Fibroblast of skin of back (primary cell): ENCODE data around the gene PXK. TPM values are rescaled to one million over a fixed set of nuclear protein-coding genes. Genes with fewer than 3 reads are reported as not detected.
"Not testable (repeated sequence)": the region's sequence is repeated elsewhere in the genome, so short reads cannot be mapped to it uniquely, and the experiment has no call there.

ENCODE experiments used
- DNase-seq: peaks from one replicate; pipeline ENCODE4 v3.0.0-alpha.2; 2013
- polyA plus RNA-seq, 2 experiments: library from polyadenylated mRNA; unstranded; fragments of 120-200 nt; gene quantifications; one replicate each; pipeline ENCODE4 v1.2.1, GENCODE V29; 2013; ENCODE audit not compliant: insufficient read length in 2 of 2

The PXK gene
- 36.3 TPM for polyA plus RNA-seq (2013, experiment 1 of 2; ENCODE audit: insufficient read length)
- polyA plus RNA-seq (2013, experiment 2 of 2; ENCODE audit: insufficient read length): 23.9 TPM

DNA sequence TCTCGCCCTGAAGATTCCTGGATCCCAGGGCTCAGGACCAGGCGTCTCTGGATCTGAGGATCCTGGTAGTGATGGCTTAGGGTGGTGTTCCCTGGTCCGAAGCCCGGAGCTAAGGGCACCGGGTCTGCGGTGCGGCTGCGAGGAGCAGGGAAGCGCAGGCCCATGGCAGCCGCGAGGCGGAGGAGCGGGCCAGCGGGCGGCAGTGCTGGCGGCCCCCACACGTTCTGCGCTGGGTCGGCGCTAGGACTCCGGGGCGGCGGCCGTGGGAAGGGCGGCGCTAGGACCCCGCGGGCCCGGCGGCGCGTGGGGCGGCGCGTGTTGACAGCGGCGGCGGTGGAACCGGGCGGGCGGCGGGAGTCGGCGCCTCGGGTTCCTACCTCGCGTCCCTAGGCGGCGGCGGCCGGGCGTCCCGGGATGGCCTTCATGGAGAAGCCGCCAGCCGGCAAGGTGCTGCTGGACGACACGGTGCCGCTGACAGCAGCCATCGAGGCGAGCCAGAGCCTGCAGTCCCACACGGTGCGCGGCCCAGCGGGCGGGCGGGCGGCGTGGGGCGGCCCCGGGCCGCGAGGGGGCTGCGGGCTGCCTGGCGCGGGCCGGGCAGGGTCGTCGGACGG lies at the start of gene PXK:
Gene PXK (plus strand): TSS at position 318 of the 614 bp plus-strand sequence. CDS start 97 bp downstream, at position 415.
- DNase-seq: peak; percentile 84

DNA sequence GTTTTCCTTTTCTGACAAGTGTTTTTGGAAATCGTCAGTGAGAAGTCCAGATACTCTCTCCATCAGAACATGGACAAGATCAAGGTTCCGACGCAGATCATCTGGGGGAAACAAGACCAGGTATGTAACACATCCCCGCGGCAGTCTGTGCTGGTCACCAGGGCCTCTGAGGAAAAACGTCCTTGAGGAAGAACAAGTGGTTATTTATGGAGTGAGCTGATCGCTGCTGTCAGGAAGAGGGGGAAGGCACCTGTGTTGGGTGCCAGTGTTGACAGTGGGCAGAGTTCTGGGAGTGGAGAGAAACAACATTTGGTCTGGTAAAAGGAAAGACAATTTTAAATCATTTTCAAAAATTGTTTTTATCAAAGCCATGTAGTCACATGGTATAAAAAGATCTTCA lies 47.4 kb upstream of the PXK start:
- DNase-seq: no peak

GRCh38 chr3:58287354-58287753 lies 45.3 kb upstream of the PXK start:
- DNase-seq: no peak

GRCh38 chr3:58288011-58288728 lies 44.5 kb upstream of the PXK start:
- no peak for DNase-seq

GRCh38 chr3:58288964-58289613 lies 43.6 kb upstream of the PXK start:
- DNase-seq: not testable (repeated sequence)

GRCh38 chr3:58290446-58290845 lies 42.2 kb upstream of the PXK start:
- DNase-seq: not testable (repeated sequence)

DNA sequence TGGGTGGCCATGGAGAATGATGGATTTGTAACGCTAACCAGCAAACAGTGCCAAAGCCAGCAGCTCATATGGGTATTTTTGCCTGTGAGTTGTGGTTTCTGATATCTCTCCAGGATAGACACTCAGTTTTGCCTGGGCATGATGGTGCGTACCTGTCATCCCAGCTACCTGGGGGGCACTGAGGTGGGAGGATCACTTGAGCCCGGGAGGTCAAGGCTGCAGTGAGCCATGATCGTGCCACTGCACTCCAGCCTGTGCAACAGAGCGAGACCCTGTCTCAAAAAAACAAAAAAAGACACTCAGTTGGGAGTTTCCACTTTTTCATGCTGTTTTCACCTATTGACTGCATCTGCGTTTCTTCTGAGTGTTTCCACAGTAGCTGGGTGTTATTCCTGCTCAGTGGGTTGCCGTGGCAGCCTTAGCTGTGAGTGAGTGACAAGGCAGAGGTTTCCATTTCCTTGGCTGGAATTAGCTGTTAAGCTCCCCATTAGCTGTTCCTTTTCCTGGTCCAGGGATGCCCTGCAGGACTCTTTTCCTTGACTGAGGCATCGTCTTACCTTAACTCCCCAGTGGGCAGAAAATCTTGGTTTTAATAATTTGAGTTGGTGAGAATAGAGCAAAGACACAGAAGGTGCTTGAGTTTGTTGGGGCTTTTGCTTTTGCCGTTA lies 40.9 kb upstream of the PXK start:
- DNase-seq: no peak

- no peak for DNase-seq
Observed at GRCh38 chr3:58292866-58293265, 39.8 kb upstream of the PXK start.

- DNase-seq: no peak
Observed at GRCh38 chr3:58293516-58293915, 39.2 kb upstream of the PXK start.

DNA sequence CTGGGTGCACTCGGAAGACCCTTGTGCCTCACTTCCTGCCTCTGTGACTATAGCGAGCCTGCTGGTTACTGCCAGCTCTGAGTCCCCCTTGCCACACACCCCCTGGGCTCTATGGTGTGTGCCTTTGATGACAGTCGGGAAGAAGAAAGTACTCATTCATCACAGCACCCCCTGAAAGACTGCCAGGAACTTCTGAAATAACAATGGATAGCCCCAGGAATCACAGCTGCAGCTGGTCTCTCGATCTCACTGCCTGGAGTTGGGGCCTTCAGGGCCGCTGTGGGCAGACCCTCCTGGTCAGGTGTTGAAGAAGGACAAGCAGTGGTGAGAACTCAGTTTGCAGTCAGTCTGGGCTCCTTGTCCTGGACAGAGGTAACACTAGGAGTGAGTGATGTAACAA lies 36.4 kb upstream of the PXK start:
- no peak for DNase-seq

DNA sequence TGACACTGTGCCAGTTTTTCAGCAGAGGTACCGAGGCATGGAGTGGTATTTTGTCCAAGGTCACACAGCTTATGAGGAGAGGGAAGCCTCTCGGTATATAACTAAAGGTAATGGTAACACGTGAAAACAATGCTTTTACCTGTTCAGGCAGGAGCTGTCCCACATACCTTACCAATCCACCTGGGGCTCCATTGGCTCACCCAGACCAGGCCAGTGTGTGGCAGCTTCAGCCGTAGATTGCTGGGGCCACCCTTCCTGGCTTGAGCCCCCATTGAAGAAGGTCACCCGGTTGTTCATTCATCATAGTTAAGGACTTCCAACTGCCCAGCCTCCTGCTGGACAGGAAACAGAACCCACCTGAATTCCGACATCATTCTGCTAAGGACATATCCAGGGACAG lies 35.8 kb upstream of the PXK start:
- DNase-seq: no peak

DNA sequence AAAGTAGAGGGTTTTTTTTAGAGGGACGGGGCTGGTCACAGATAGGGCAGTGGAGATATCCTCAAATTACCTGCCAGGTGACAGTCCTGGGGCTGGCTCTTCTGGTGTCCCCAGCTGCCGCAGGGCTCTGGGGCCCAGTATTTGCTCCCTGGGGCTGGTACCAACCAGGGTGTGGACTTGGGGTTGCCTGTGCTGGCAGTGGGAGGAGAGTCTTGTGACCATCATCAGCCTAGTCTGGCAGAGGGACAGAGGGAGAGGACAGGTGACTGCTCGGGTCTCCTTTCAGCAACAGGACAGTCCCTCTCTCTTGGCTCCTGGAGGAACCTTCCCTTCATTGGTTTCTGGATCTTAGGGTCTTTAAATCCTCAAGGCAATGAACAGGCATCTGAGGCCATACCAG lies 34.5 kb upstream of the PXK start:
- DNase-seq: no peak

GRCh38 chr3:58299075-58299474 lies 33.6 kb upstream of the PXK start:
- no peak for DNase-seq

GRCh38 chr3:58299839-58300516 lies 32.7 kb upstream of the PXK start:
- peak; percentile 30 for DNase-seq

DNA sequence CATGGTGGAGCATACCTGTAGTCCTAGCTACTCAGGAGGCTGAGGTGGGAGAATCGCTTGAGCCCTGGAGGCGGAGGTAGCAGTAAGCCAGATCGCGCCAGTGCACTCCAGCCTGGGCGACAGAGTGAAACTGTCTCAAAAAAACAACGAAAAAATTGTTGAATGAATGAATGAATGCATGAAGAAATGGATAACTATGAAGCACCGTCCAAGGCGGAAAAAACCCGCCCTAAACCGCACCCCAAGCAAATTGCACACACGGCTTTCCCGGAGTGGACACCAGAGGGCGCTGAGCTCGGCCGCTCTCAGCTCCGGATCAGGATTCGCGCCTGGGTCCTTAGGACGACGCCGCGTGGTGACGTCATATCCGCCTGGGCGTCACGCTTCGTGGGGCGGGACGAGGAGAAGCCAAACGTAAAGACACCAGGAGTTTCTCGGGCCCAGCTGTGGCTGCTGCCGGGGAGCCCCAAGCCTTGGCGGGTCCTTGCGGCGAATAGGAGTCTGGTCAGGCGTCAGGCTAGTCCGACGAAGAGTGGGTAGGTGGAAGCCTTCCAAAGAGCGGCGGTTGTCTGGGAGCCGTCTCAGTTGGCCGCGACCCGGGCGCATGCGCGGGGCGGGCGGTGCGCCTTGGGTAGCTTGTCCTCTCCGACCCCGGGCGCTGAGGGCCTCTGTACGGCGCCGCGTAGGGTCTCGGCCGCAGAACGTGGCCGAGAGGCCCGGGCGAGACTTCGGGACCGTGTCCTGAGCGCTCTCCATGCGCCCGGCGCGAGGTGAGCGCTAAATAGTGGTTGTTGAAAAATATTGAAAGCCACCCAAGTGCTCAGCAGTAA lies 26.6 kb upstream of the PXK start, which contains the start of the genes HTD2 and RPP14:
Gene HTD2 (plus strand): TSS at position 639 of the 830 bp plus-strand sequence. CDS start 11,094 bp downstream, outside the sequence.
Gene RPP14 (plus strand): TSS at position 364 of the 830 bp plus-strand sequence. CDS start 4,085 bp downstream, outside the sequence.
- peak; percentile 96 for DNase-seq

DNA sequence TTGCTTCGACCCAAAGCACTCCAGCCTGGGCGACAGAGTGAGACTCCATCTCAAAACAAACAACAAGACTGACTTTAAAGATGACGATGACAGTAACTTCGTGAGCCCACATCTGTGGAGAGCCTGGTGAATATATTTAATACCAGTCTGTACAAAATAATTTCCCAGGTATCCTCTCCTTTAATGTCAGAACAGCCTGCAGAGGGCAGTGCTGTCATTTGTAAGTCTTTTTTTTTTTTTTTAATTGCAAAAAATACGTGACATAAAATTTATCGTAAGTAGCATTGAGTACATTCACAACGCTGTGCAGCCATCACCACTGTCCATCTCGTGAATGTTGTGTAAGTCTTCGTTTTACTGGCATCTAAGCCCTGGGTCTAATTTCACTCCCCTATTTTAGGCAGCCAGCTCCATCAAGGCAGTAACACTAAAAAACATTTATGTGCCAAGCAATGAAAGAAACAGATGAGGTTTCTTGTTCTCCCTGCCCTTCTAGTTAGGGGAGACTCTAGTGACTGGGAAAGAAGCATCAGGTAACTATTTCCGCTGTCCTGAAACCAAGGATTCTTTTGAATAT lies 25.0 kb upstream of the PXK start:
- DNase-seq: peak; percentile 62

- DNase-seq: no peak
Observed at GRCh38 chr3:58308728-58309127, 24.0 kb upstream of the PXK start.

DNA sequence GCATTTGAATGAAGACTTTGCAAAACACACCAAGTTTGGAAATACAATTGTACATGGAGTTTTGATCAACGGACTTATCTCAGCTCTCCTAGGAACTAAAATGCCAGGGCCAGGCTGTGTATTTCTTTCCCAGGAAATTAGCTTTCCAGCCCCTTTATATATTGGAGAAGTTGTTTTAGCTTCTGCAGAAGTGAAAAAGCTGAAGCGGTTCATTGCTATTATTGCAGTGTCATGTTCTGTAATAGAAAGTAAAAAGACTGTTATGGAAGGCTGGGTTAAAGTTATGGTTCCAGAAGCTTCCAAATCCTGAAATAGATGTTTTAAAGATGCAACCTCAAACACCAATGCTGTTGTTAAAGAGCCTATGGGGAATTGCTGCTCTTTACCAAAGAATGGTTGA lies 14.9 kb upstream of the PXK start:
- DNase-seq: no peak

DNA sequence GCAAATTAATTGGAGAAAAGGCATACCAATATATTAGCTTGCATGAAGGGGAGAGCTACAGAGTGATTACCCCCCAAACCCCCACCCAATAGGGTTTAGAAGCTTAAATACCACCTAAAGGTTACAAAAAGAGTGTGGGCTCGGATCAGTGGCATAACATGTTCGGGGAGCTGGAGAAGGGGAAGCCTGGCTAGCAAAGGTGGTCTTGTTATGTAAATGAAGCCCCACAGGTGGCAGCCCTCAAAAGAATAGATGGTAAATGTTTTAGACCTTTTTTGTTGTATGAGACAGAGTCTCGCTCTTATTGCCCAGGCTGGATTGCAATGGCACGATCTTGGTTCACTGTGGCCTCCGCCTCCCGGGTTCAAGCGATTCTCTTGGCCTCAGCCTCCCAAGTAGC lies 10.9 kb upstream of the PXK start:
- no peak for DNase-seq

DNA sequence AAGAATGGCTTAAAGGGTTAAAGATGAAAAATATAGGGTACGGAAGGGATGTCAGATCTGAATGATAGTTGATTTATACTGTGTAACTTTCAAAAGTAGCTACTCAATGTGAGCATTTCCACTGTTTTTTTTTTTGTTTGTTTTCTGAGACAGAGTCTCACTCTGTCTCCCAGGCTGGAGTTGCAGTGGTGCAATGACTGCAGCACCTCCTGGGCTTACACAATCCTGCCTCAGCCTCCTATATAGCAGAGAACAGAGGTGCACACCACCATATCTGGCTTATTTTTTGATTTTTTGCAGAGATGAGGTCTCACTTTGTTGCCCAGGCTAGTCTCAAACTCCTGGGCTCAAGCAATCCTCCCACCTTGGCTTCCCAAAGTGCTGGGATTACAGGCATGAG lies 9.9 kb upstream of the PXK start:
- no peak for DNase-seq
